HT-29 (cell line): ENCODE results near the gene MGST1. TPM values are rescaled to one million over a fixed set of nuclear protein-coding genes. Genes with fewer than 3 reads are reported as not detected.

Source experiments
- DNase-seq: peaks from one replicate; pipeline ENCODE4 v3.0.0-alpha.2; 2015; ENCODE audit warnings: low spot score
- total RNA-seq: library from RNA; depleted of rRNA; stranded (reverse); fragments of >200 nt; shearing (Covaris generic); gene quantifications from 2 replicates; pipeline ENCODE4 v1.2.3, GENCODE V29; 2014; rRNA removed

The MGST1 gene
- total RNA-seq = 48.4 and 49.4 TPM in 2 replicates

GRCh38 chr12:16347391-16348298 lies at the start of gene MGST1:
Gene MGST1 (plus strand): TSS chr12:16347645. CDS start chr12:16354253, 6,608 bp downstream.
- peak; percentile 88 for DNase-seq

- DNase-seq = no peak
These were observed 48.0 kb upstream of the MGST1 start for GRCh38 chr12:16299403-16299802.

GRCh38 chr12:16300122-16300521 lies 47.3 kb upstream of the MGST1 start:
- DNase-seq = no peak

- no peak for DNase-seq
These were observed 46.7 kb upstream of the MGST1 start for GRCh38 chr12:16300736-16301135.

GRCh38 chr12:16303939-16304338 lies 43.5 kb upstream of the MGST1 start:
- no peak for DNase-seq

GRCh38 chr12:16307856-16308475 lies 39.5 kb upstream of the MGST1 start:
- no peak for DNase-seq

GRCh38 chr12:16310934-16311333 lies 36.5 kb upstream of the MGST1 start:
- DNase-seq = no peak

GRCh38 chr12:16323010-16323409 lies 24.4 kb upstream of the MGST1 start:
- DNase-seq = no peak

- DNase-seq = no peak
These were observed 23.8 kb upstream of the MGST1 start for GRCh38 chr12:16323638-16324037.

GRCh38 chr12:16324272-16324671 lies 23.2 kb upstream of the MGST1 start:
- no peak for DNase-seq

GRCh38 chr12:16324772-16325171 lies 22.7 kb upstream of the MGST1 start:
- no peak for DNase-seq

GRCh38 chr12:16325426-16325825 lies 22.0 kb upstream of the MGST1 start:
- peak; percentile 42 for DNase-seq

- no peak for DNase-seq
These were observed 19.5 kb upstream of the MGST1 start for GRCh38 chr12:16327963-16328362.

GRCh38 chr12:16329594-16329993 lies 17.9 kb upstream of the MGST1 start:
- DNase-seq = peak; percentile 21

GRCh38 chr12:16330560-16330959 lies 16.9 kb upstream of the MGST1 start:
- no peak for DNase-seq

GRCh38 chr12:16331998-16332397 lies 15.4 kb upstream of the MGST1 start:
- DNase-seq = peak; percentile 72

- no peak for DNase-seq
These were observed 11.6 kb upstream of the MGST1 start for GRCh38 chr12:16335838-16336237.

GRCh38 chr12:16344269-16344668 lies 3.2 kb upstream of the MGST1 start:
- peak; percentile 13 for DNase-seq

- DNase-seq = no peak
These were observed 2.3 kb upstream of the MGST1 start for GRCh38 chr12:16345105-16345504.

- no peak for DNase-seq
These were observed 487 bp upstream of the MGST1 start for GRCh38 chr12:16346958-16347357.

GRCh38 chr12:16348435-16349130 lies 1.1 kb downstream of the MGST1 start:
- DNase-seq = no peak

GRCh38 chr12:16349131-16349460 lies 1.7 kb downstream of the MGST1 start:
- DNase-seq = peak; percentile 34
